NCI-H2081 (cell line): Measurements from ENCODE around the gene FSTL5.
A peak's percentile ranks its signal among the peaks of the same experiment; 100 is the strongest.
"Not testable (repeated sequence)": the region's sequence is repeated elsewhere in the genome, so short reads cannot be mapped to it uniquely, and the experiment has no call there.

Source experiments
- DNase-seq, 2 experiments: peaks; one replicate each; lab custom pipeline; 2025; lab: John Stamatoyannopoulos, UW

Gene FSTL5

GRCh38 chr4:162163892-162164759, at the start of gene FSTL5:
FSTL5 (minus strand) TSS chr4:162164000; CDS start chr4:162111396, 52,604 bp downstream.
- DNase-seq, result peak; percentile 87 to 88

GRCh38 chr4:162209706-162210105, 45.9 kb upstream of the FSTL5 start:
- no peak for DNase-seq

- DNase-seq, result not testable (repeated sequence)
Measured at GRCh38 chr4:162203478-162203877, 39.7 kb upstream of the FSTL5 start.

GRCh38 chr4:162201673-162202072, 37.9 kb upstream of the FSTL5 start:
- DNase-seq, result no peak

- no peak for DNase-seq
Measured at GRCh38 chr4:162170509-162170908, 6.7 kb upstream of the FSTL5 start.

- DNase-seq, result no peak
Measured at GRCh38 chr4:162164906-162165510, 1.2 kb upstream of the FSTL5 start.

GRCh38 chr4:162162672-162163071, 1.1 kb downstream of the FSTL5 start:
- DNase-seq, result no peak

GRCh38 chr4:162157241-162157640, 6.6 kb downstream of the FSTL5 start:
- no peak for DNase-seq

GRCh38 chr4:162154862-162155540, 8.8 kb downstream of the FSTL5 start:
- no peak for DNase-seq

- peak; percentile 6 to 38 for DNase-seq
Measured at GRCh38 chr4:162151850-162152249, 11.9 kb downstream of the FSTL5 start.

- DNase-seq, result no peak
Measured at GRCh38 chr4:162151386-162151785, 12.4 kb downstream of the FSTL5 start.

GRCh38 chr4:162149644-162150043, 14.2 kb downstream of the FSTL5 start:
- no peak for DNase-seq

- DNase-seq, result no peak
Measured at GRCh38 chr4:162140051-162140683, 23.6 kb downstream of the FSTL5 start.

- no peak for DNase-seq
Measured at GRCh38 chr4:162139412-162139811, 24.4 kb downstream of the FSTL5 start.

- DNase-seq, result peak in 1 of 2 experiments; percentile 19
Measured at GRCh38 chr4:162131256-162131655, 32.5 kb downstream of the FSTL5 start.

GRCh38 chr4:162126729-162127128, 37.1 kb downstream of the FSTL5 start:
- no peak for DNase-seq

GRCh38 chr4:162117051-162117450, 46.7 kb downstream of the FSTL5 start:
- DNase-seq, result no peak

GRCh38 chr4:162116095-162116779, 47.6 kb downstream of the FSTL5 start:
- no peak for DNase-seq

- DNase-seq, result peak in 1 of 2 experiments; percentile 3
Measured at GRCh38 chr4:162115333-162115732, 48.5 kb downstream of the FSTL5 start.

- DNase-seq, result no peak
Measured at GRCh38 chr4:162111078-162111477, 52.7 kb downstream of the FSTL5 start.

- no peak for DNase-seq
Measured at GRCh38 chr4:162104459-162105124, 59.2 kb downstream of the FSTL5 start.
